GM18861 (cell line): ENCODE measurements around the gene ZNF831.

Source experiments
- ATAC-seq: cut with Tn5 transposase; IDR thresholded peaks from one replicate; pipeline ENCODE4 v1.9.1; 2021; ENCODE audit not compliant: unreplicated experiment

ZNF831 gene

GRCh38 chr20:59246691-59247400, 83.2 kb downstream of the ZNF831 start:
- no peak for ATAC-seq

- ATAC-seq = no peak
These were observed 84.4 kb downstream of the ZNF831 start for GRCh38 chr20:59247731-59248684.

GRCh38 chr20:59250293-59250692, 86.7 kb downstream of the ZNF831 start:
- ATAC-seq = no peak

- ATAC-seq = no peak
These were observed 89.7 kb downstream of the ZNF831 start for GRCh38 chr20:59253325-59253724.

GRCh38 chr20:59253779-59254319, 90.2 kb downstream of the ZNF831 start:
- ATAC-seq = no peak

- no peak for ATAC-seq
These were observed 91.6 kb downstream of the ZNF831 start for GRCh38 chr20:59255256-59255655.

- no peak for ATAC-seq
These were observed 94.6 kb downstream of the ZNF831 start for GRCh38 chr20:59258221-59258621.

- ATAC-seq = no peak
These were observed 96.3 kb downstream of the ZNF831 start for GRCh38 chr20:59259946-59260345.

GRCh38 chr20:59265298-59265697, 101.7 kb downstream of the ZNF831 start:
- no peak for ATAC-seq

GRCh38 chr20:59268870-59269269, 105.2 kb downstream of the ZNF831 start:
- ATAC-seq = no peak

GRCh38 chr20:59269411-59270025, 105.9 kb downstream of the ZNF831 start:
- no peak for ATAC-seq

GRCh38 chr20:59270380-59270779, 106.8 kb downstream of the ZNF831 start:
- no peak for ATAC-seq

GRCh38 chr20:59273739-59274357, 110.2 kb downstream of the ZNF831 start:
- ATAC-seq = no peak

- no peak for ATAC-seq
These were observed 113.3 kb downstream of the ZNF831 start for GRCh38 chr20:59276938-59277337.

GRCh38 chr20:59284470-59284869, 120.8 kb downstream of the ZNF831 start:
- ATAC-seq = no peak

GRCh38 chr20:59289994-59290393, 126.4 kb downstream of the ZNF831 start:
- no peak for ATAC-seq

GRCh38 chr20:59291740-59292383, 128.2 kb downstream of the ZNF831 start:
- no peak for ATAC-seq

- ATAC-seq = no peak
These were observed 131.9 kb downstream of the ZNF831 start for GRCh38 chr20:59295531-59295930.

GRCh38 chr20:59297686-59298085, 134.1 kb downstream of the ZNF831 start:
- no peak for ATAC-seq

- no peak for ATAC-seq
These were observed 136.3 kb downstream of the ZNF831 start for GRCh38 chr20:59299945-59300332.
